ENCODE results near the gene AKAP13.
"Not testable (repeated sequence)": the region's sequence is repeated elsewhere in the genome, so short reads cannot be mapped to it uniquely, and the experiment has no call there.

Gene AKAP13

DNA sequence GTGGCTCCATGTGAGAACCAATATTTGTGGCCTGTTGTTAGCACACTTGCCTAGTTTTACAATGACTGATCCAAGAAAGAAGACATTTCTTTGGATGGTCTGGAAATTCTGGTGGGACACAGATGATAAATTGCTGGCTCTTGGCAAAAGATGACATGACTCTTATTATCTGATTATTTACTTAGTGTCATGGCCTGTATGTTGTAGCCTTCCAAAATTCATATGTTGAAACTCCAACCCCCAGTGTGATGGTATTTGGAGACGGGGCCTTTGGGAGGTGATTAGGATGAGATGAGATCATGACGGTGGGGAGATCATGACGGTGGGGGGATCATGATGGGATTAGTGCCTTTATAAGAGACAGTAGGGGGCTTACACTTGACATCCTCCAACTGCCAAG is 30.0 kb upstream of the AKAP13 start:
- no peak for DNase-seq

GRCh38 chr15:85351501-85351900 is 28.9 kb upstream of the AKAP13 start:
- DNase-seq = not testable (repeated sequence)

DNA sequence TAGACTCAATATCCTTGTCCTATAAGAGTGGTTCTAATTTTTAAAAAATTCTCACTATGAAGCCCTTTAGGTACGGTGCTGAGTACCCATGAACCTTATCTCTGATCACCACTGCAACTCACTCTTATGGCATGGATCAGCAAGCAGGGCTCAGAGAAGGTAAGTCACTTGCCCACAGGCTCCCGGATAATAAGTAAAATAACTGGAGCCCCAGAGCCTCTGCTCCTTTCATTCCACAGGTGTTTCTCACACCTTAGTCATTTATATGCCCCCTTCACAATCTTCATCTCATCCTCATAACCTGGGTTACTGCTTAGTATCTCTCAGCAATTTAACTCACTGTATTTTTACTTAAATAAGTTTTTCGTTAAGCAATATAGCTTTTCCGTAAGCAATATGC is 28.4 kb upstream of the AKAP13 start:
- DNase-seq = no peak

GRCh38 chr15:85353516-85353915 is 26.9 kb upstream of the AKAP13 start:
- no peak for DNase-seq

DNA sequence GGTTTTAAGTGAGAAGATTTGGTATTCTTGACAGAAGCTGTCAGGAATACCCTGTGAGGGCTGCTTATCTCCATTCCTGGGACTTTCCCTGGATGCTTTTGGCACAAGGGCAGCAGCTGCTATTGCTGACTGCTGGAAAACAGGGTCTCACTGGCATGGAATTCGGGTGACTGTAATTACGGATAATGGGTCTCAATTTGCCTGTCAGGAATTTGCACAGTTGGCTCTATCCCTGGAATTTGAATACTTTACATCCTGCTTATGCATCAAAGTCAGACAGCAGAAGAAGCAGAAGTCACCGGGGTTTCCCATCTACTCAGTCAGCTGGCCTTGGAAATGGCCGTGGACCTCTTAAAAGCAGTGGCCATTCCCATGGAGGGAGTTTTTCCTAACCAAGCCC is 25.9 kb upstream of the AKAP13 start:
- DNase-seq = no peak

DNA sequence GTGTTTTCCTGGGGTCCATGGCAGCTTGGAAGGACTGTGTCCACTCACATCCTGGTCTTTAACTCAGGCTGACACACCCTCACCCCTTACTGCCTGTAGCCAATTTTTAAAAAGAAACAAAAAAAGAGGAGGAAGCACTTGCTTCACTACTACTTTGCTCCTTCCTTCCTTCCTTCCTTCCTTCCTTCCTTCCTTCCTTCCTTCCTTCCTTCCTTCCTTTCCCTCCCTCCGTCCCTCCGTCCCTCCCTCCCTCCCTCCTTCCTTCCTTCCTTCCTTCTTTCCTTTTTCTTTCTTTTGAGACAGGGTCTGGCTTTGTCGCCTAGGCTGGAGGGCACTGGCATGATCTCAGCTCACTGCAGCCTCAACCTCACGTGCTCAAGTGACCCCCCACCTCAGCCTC is 25.5 kb upstream of the AKAP13 start:
- no peak for DNase-seq

DNA sequence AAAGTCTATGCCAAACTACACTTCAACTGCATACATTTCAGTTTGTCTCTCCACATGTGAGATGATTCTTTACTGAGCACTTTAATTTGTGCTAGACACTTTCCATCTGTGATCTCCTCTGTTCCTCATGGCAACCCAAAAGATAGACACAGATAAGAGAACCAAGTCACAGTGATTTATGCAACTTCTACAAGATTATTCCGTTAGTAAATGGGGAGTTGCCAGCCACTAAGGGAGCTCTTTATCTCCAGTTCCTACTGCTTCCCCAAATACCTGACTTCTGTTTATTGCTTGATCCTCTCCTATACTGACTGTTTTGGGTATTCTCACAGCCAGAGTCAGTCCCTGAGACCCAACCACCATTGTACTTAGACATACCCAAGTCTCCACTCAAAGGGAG is 24.1 kb upstream of the AKAP13 start:
- no peak for DNase-seq

- no peak for DNase-seq
These were observed 19.1 kb upstream of the AKAP13 start for GRCh38 chr15:85361323-85361722.

DNA sequence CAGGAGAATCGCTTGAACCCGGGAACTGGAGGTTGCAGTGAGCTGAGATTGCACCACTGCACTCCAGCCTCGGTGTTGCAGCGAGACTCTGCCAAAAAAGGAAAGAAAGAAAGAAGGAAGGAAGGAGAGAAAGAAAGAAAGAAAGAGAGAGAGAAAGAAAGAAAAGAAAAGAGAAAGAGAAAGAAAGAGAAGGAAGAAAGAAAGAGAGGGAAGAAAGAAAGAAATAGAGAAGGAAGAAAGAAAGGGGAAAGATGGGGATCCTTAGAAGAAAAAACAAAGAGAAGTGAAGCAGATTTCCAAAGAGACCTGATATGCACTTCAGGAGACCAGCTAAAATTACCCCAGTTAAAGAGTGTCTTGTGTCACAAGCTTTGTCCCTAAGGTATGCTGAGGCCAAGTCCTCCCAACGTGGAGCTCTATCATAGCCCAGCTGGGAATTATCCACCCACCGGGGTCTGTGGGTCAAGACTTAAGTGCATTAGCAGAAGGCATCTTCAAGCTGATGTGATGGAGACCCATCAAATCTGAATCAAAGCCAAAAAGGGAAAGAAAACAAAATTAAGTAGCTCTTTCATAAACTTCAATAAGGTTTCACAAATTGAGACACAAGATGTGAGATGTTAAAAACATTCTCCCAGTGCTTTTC is 17.8 kb upstream of the AKAP13 start:
- no peak for DNase-seq

DNA sequence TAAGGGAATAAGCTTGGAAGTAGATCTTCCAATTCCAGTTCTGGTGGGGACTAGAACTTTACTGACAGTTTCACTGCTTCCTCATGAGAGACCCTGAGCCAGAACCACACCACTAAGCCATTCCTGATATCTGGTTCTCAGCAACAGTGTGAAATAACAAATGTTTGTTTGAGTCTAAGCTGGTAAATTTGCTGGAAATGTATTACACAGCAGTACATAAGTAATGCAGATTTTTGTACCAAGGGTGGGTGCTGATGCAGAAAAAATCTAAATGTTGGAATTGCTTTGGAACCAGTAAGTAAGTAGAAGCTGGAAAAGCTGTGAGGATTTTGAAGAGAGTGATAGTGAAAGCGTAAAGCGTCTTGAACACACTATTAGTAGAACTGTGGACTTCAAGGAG is 14.4 kb upstream of the AKAP13 start:
- DNase-seq = no peak

DNA sequence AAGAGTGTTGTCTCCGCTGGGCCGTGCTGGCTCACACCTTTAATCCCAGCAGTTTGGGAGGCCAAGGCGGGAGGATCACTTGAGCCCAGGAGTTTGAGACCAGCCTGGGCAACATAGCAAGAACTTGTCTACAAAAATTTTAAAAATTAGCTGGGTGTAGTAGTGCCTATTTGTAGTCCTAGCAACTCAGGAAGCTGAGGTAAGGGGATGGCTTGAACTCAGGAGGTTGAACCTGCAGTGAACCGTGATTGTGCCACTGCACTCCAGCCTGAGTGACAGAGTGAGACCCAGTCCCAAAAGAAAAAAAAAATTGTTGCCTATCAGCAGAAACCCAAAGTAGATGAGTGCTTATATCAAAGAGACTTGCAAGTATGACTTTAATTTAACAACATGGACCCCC is 12.7 kb upstream of the AKAP13 start:
- DNase-seq = no peak

- DNase-seq = no peak
These were observed 5.6 kb upstream of the AKAP13 start for GRCh38 chr15:85374831-85375230.

GRCh38 chr15:85377269-85377668 is 3.1 kb upstream of the AKAP13 start:
- no peak for DNase-seq

GRCh38 chr15:85377986-85378385 is 2.4 kb upstream of the AKAP13 start:
- DNase-seq = no peak

DNA sequence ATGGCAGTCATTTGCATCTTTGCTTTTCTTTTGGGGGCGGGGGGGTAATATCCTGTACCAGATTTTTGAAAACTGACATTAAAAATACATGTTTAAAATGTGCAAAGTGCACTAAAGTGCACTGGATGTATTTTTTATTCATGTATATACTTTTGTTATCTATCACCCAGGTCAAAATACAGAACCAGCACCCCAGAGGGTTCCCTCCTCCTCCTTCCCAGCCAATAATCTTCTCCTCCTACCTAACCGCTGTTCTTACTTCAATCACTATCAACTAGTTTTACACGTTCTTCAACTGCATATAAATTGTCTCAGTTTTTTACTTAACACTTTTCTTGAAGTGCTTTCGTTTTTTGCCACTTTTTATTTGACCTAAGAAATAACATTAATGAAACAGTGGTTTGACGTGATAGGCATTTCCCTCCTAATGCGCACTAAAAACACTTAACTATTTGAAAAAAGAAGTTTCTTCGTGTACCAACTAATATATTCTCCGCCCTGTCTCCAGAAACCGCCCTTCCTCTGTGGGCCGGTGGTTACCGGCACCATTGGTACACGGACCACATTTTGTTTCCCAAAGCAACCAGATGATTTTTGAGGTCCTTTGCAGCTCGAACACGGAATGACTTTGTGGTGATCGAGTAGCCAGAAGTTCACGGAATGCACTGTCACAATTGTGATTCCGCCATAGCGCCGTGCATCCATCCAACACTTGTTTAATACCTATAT is 836 bp upstream of the AKAP13 start:
- peak; percentile 39 for DNase-seq

GRCh38 chr15:85380812-85381642 is 624 bp downstream of the AKAP13 start:
- DNase-seq = peak; percentile 49

- DNase-seq = no peak
These were observed 1.7 kb downstream of the AKAP13 start for GRCh38 chr15:85381850-85382751.

GRCh38 chr15:85382942-85383341 is 2.5 kb downstream of the AKAP13 start:
- no peak for DNase-seq

DNA sequence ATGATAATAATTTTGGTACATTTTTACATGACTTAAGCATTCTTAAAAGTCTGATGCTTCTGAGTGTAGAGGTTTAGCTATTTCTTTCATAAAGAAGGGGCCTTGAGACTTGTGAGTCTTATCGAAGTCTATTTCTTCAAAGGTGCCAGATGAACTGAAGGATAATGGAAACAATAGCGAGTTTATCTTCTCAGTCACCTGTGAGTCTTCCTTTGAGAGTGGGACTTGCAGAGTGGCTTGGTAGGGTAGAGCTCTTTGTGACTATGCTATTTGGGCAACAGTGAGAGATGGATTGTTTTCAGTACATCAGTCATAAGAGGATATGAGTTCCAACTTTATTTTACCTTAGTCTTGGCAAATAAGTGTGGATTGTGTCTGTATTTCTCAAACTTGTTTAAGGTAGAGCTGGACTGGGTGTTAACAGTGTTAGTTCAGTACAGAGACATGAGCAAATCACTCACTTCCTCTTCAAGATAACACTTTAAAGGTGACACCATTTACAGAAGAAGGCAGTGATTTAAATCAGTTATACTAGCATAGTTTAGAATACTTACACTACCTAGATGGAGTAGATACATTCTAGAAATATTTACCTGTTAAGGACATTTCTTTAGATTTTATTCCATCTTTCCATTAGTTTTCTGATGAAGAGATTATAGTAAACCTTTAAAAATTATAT is 3.2 kb downstream of the AKAP13 start:
- no peak for DNase-seq

DNA sequence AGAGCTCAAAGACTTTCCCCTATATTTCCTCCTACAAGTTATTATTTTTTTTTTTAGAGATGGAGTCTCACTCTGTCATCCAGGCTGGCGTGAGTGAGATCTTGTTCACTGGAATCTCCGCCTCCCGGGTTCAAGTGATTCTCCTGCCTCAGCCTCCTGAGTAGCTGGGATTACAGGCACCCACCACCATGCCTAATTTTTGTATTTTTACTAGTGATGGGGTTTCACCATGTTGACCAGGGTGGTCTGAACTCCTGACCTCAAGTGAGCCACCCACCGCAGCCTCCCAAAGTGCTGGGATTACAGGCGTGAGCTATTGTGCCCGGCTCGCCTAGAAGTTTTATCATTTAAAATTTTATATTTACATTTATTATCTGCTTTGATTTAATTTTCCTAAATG is 5.9 kb downstream of the AKAP13 start:
- no peak for DNase-seq

- DNase-seq = no peak
These were observed 8.3 kb downstream of the AKAP13 start for GRCh38 chr15:85388566-85389305.

GRCh38 chr15:85389306-85389650 is 8.9 kb downstream of the AKAP13 start:
- DNase-seq = no peak
